ENCODE results near the gene RASL12.
"Not testable (repeated sequence)": the region's sequence is repeated elsewhere in the genome, so short reads cannot be mapped to it uniquely, and the experiment has no call there.

DNA sequence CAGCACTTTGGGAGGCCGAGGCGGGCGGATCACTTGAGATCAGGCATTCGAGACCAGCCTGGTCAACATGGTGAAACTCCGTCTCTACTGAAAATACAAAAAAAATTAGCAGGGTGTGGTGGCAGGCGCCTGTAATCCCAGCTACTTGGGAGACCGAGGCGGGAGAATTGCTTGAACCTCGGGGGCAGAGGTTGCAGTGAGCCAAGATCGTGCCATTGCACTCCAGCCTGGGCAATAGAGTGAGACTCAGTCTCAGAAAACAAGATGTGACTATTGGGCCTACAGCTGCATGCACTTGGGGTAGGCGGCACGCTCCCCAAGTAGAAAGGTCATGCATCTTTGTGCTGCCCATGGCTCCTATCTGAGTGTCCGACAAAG, 26.0 kb upstream of the RASL12 start:
- TF ChIP-seq, protein P1, sequence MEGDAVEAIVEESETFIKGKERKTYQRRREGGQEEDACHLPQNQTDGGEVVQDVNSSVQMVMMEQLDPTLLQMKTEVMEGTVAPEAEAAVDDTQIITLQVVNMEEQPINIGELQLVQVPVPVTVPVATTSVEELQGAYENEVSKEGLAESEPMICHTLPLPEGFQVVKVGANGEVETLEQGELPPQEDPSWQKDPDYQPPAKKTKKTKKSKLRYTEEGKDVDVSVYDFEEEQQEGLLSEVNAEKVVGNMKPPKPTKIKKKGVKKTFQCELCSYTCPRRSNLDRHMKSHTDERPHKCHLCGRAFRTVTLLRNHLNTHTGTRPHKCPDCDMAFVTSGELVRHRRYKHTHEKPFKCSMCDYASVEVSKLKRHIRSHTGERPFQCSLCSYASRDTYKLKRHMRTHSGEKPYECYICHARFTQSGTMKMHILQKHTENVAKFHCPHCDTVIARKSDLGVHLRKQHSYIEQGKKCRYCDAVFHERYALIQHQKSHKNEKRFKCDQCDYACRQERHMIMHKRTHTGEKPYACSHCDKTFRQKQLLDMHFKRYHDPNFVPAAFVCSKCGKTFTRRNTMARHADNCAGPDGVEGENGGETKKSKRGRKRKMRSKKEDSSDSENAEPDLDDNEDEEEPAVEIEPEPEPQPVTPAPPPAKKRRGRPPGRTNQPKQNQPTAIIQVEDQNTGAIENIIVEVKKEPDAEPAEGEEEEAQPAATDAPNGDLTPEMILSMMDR (IDR thresholded peaks at IDR 0.05): not testable (repeated sequence)
- not testable (repeated sequence) for TF ChIP-seq EZH2 (IDR thresholded peaks at IDR 0.05; ENCODE audit: borderline replicate concordance, insufficient read depth, low read depth, low read length, poor library complexity, severe bottlenecking)

All from B cell (primary cell).